ENCODE data around the gene ITGA3.

ITGA3 gene

DNA sequence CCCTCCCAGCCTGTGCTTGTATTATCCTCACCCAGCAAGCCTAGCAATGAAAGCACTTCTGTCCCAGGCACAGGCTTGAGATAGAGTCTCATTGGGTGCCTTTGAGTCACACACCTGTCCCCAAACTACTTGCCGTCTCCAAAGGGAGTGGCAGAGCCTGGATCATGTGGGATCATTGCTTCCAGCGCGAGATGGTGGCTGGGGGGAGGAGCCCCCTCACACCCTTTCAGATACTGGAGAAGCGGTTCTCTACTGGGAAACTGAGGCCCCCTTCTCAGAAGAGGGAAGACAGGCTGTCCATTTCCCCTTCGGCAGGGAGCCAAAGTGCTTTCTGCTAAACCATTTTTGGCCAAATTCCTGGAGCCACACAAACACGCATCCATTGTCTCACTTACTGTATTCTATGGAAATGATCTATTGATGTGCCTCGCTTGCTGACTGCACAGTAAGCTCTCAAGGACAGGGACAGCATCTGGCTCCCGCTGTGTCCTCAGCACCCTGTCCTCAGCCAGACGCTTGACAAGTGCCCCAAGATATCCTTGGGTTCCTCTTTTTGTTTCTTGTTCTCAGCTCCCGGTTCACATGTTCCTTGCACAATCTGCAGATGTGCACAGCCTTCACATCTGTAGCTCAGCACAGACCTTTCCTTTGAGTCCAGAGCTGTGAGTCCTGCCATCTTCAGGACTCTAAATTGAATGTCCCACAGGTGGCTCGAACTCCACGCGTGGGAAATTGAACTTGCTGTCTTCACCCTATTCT lies 34.9 kb upstream of the ITGA3 start:
- TF ChIP-seq, protein P1, sequence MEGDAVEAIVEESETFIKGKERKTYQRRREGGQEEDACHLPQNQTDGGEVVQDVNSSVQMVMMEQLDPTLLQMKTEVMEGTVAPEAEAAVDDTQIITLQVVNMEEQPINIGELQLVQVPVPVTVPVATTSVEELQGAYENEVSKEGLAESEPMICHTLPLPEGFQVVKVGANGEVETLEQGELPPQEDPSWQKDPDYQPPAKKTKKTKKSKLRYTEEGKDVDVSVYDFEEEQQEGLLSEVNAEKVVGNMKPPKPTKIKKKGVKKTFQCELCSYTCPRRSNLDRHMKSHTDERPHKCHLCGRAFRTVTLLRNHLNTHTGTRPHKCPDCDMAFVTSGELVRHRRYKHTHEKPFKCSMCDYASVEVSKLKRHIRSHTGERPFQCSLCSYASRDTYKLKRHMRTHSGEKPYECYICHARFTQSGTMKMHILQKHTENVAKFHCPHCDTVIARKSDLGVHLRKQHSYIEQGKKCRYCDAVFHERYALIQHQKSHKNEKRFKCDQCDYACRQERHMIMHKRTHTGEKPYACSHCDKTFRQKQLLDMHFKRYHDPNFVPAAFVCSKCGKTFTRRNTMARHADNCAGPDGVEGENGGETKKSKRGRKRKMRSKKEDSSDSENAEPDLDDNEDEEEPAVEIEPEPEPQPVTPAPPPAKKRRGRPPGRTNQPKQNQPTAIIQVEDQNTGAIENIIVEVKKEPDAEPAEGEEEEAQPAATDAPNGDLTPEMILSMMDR (IDR thresholded peaks at IDR 0.05), result no peak
- TF ChIP-seq ZFX (IDR thresholded peaks at IDR 0.05; ENCODE audit: borderline replicate concordance), result no peak
- no peak overlapping the region for H3K27ac ChIP-seq

DNA sequence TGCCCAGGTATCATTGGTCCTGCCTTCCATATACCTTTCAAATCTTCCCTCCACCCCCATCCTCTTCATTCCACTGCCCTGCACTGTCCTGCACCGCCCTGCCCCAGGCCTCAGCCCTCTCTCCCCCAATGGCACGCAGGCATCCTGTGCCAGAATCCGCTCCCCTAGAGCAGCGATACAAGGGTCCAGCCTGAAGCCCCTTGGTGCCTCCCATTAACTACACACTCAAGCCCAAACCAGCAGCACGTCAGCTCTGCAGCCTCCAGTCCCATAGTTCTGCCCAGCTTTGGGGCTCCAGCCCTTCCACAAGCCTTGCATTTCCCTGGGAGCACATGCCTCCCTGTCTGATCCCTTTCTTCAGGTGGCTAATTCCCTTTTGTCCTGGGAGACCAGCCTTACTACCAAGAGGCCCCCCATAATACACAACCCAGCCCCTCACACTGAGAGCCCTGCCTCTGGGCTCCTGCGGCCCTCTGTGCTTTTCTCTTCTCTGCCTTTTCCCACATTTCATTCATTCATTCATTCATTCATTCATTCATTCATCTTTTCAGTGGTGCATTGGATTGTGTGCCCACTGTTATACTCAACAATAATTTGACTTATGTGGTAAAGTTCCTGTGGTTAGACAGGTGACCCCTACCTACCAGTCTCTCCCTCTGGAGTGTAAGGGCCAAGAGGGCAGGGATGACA lies 34.1 kb upstream of the ITGA3 start:
- TF ChIP-seq, protein P1 (IDR thresholded peaks at IDR 0.05), result no peak
- no peak for TF ChIP-seq ZFX (IDR thresholded peaks at IDR 0.05; ENCODE audit: borderline replicate concordance)

DNA sequence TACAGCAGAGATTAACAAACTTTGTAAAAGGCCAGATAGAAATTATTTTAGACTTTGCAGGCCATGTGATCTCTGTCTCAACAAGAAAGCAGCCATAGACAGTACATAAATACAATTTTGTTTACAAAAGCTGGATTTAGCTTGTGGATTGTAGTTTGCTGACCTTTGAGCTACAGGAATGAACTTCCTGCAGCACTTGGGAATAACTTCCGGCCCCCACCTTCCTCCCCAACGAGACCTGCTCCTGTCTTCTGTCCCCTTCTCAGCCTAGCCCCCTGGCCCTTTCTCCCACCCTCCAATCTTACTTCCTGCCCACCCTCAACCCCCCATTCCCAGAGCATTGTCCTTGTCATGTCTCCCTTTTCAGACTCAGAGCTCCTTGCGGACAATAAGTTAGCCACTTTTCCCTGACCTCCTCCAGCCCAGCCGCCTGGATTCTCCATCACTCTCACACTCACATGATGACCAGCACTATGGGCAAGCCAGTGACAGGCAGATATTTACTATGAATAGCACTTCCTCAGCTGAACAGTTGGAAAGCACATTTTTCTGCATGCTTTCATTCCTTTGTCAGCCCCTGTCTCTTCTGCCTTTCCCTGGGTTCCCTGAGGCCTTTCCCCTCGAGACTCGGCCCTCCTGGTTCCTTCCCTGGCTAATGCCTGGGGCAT lies 33.3 kb upstream of the ITGA3 start:
- no peak for TF ChIP-seq ZFX (IDR thresholded peaks at IDR 0.05; ENCODE audit: borderline replicate concordance)
- TF ChIP-seq, protein P1 (IDR thresholded peaks at IDR 0.05), result no peak

More for the DNA sequence above, 34.1 kb upstream of the ITGA3 start:
- H3K27ac ChIP-seq, result no peak overlapping the region

DNA sequence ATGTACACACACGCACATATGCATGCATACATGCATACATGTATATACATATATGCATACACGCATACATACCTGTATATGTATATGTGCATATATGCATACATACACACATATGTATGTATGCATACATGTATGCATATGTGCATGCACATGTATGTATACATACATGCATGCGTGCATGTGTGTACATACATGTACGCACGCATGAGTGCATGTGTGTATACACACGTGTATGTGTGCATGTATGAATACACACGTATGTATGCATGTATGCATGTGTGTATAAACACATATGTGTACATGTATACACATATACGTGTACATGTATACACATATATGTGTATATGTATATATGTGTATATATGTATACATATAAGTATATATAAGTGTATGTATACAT lies 32.4 kb upstream of the ITGA3 start:
- TF ChIP-seq, protein P1 (IDR thresholded peaks at IDR 0.05), result no peak
- TF ChIP-seq ZFX (IDR thresholded peaks at IDR 0.05; ENCODE audit: borderline replicate concordance), result no peak
- H3K27ac ChIP-seq, result no peak overlapping the region

More for the DNA sequence above, 33.3 kb upstream of the ITGA3 start:
- H3K27ac ChIP-seq, result no peak overlapping the region

DNA sequence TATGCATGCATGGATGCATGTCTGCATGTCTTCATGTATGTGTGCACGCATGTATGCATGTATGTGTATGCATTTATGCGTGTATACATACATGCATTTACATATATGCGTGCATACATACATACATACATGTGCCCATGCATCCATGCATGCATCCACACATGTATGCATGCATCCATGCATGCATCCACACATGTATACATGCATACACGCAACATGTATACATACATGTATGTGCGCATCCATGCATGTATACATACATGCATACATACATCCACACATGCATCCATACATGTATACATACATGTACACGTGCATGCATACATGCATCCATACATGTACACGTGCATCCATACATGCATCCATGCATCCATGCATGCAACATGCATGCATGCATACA lies 31.1 kb upstream of the ITGA3 start:
- H3K27ac ChIP-seq, result no peak overlapping the region
- TF ChIP-seq, protein P1 (IDR thresholded peaks at IDR 0.05), result no peak
- TF ChIP-seq ZFX (IDR thresholded peaks at IDR 0.05; ENCODE audit: borderline replicate concordance), result no peak

DNA sequence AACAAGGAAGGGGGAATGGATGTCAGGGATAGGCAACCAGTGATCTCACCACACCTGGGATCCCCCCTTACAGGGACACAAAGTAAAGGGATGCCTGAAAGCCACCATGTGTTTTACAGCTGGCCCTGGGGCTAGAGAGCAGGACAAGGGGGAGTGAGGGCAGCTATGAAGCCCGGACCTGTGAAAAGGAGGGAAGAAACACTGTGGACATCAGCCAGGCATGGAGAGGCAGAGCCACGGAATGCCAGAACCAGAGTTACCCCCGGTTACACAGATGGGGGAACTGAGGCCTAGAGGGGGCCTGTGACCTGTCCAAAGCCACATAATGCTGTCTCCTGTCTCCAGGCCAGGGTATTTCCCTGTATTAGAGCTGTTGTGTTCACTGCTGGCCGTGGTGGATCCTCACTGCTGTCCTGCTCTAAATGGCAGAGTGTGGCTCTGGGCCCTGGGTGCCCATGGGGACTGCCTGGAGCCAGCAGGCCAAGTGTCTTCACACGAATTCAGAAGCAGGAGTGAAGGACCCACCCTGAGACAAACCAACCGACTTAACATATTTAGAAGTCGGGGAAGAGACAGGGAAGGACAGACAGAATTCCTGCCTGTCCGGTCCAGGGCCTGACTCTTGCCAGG lies 29.7 kb upstream of the ITGA3 start:
- TF ChIP-seq, protein P1 (IDR thresholded peaks at IDR 0.05), result no peak
- no peak for TF ChIP-seq ZFX (IDR thresholded peaks at IDR 0.05; ENCODE audit: borderline replicate concordance)
- H3K27ac ChIP-seq, result no peak overlapping the region
